Fibroblast of skin of right quadriceps (primary cell): Measurements from ENCODE around the gene UCN.
"Not testable (repeated sequence)": the region's sequence is repeated elsewhere in the genome, so short reads cannot be mapped to it uniquely, and the experiment has no call there.

Experiments
- DNase-seq: peaks from one replicate; pipeline ENCODE4 v3.0.0-alpha.2; 2013

The UCN gene

GRCh38 chr2:27281855-27282559 lies 26.2 kb downstream of the UCN start, which contains the start of gene TRIM54:
TSS of gene TRIM54 (plus strand) at chr2:27282429. CDS start at chr2:27282732, 303 bp downstream.
- no peak for DNase-seq

DNA sequence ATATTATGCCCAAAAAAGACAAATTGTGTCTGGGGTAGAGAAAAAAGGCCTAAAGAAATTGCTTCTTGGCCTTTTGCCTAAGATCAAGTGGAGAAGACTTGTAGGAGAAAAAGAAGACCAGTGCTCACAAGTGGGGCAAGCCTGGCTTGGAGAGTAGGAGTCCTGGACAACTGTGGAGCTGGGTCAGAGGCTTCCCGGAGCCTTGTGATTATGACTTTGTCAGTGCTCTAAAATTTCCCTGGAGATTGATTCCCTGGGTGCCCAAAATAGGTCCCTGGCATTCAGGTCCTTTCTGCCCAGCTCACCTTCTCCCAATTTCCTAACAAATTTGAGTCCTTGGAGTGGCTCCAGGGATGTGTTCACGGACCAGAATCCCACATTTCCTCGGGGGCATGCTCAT lies 26.8 kb downstream of the UCN start:
- DNase-seq = no peak

DNA sequence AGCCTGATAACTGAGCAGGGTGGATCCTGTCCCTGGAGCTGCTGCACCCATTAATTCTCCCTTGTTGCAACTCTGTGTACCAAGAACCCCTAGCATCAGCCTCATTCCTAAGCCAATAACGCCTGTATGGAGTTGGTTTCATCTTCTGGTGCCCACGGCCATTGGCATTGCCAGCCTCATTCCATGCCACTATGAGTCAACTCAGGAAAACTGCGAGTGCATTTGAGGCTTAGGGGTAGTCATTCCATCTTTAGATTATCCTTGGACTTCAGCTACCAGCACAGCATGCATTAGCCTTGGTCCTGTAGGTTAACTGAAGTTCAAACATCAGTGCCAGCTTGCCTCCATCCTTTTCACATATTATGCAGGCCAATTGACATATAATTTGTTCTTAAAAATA lies 27.4 kb downstream of the UCN start:
- DNase-seq = no peak

- DNase-seq = no peak
Measured at GRCh38 chr2:27278010-27278409, 30.2 kb downstream of the UCN start.

- no peak for DNase-seq
Measured at GRCh38 chr2:27275211-27276150, 32.8 kb downstream of the UCN start, which contains the start of gene DNAJC5G. TSS of gene DNAJC5G (plus strand) at chr2:27275433. CDS start at chr2:27276729, 1,296 bp downstream.

DNA sequence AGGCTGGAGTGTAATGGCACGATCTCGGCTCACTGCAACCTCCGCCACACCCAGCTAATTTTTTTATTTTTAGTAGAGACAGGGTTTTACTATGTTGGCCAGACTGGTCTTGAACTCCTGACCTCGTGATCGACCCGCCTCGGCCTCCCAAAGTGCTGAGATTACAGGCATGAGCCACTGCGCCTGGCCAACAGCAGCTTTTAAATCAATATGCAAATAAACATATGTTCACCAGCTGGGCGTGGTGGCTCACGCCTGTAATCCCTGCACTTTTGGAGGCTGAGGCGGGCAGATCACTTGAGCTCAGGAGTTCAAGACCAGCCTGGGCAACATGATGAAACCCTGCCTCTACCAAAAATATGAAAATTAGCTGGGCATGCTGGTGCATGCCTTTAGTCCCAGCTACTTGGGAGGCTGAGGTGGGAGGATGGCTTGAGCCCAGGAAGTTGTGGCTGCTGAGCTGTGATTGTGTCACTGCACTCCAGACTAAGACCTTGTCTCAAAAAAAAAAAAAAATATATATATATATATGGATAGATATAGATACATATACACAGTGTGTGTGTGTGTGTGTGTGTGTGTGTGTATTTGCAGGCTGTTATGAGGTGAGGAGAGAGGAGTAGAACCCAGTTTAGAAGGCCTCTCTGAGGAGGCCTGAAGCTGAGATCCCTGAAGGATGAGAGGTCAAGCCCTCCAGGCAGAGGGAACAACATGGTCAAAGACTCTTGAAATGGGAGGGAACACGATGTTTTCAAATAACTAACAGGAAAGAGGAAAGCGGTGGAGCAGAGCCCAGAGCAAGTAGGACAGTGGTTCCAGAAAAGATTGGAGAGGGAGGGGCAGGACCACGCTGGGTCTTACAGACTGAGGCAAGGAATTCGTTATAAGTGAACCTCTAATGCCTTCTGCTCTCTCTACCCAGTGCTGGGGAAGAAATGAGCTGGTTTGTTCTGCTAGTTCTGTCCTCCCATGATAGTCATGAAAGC lies 35.4 kb downstream of the UCN start:
- not testable (repeated sequence) for DNase-seq

GRCh38 chr2:27271631-27272340 lies 36.5 kb downstream of the UCN start:
- no peak for DNase-seq

DNA sequence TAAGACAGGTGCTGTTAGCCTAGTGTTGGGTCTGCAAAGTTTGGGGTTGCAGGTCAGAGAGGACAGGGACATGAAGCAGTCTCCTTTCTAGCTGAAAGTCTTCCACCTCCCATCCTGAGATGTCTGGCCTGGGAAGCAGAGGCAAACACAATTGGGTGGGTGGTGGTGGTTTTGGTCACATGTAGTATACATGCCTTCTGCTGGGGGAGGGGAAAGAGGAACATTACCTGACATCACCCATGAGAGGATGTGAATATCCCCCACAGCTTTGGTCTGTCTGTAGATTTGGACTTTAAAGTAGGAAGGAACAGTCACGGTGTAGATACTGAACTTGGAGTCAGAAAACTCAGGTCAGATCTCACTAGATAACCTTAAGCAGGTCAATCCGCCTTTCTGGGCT lies 37.6 kb downstream of the UCN start:
- DNase-seq = no peak

- DNase-seq = no peak
Measured at GRCh38 chr2:27270131-27270530, 38.1 kb downstream of the UCN start.

DNA sequence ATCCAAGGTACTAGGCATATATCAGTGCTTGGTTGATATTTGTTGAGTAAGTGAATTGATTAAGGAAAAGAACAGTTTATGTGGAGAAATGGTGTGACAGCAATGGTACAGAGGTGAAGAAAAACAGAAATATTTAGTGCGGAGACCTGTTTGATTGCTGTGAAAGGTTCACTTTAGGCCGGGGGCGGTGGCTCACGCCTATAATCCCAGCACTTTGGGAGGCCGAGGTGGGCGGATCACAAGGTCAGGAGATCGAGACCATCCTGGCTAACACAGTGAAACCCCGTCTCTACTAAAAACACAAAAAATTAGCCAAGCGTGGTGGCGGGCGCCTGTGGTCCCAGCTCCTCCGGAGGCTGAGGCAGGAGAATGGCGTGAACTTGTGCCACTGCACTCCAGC lies 39.9 kb downstream of the UCN start:
- not testable (repeated sequence) for DNase-seq

DNA sequence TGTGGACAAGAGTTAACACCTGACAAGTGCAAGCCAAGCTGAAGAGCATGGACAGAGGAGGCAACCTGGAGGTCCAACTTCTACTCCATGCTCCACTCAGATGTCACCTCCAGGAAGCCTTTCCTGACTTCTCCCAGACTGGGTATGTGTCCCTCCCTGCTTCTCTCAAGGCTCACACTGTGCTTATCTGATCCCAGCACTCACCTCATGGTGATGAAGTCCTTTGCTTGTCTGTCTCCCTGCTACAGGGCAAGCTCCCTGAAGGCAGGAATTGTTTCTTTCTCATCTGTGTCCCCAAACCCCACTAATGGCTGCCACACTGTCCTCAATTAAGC lies 42.7 kb downstream of the UCN start:
- no peak for DNase-seq

- DNase-seq = peak; percentile 38
Measured at GRCh38 chr2:27264753-27265535, 43.3 kb downstream of the UCN start.

DNA sequence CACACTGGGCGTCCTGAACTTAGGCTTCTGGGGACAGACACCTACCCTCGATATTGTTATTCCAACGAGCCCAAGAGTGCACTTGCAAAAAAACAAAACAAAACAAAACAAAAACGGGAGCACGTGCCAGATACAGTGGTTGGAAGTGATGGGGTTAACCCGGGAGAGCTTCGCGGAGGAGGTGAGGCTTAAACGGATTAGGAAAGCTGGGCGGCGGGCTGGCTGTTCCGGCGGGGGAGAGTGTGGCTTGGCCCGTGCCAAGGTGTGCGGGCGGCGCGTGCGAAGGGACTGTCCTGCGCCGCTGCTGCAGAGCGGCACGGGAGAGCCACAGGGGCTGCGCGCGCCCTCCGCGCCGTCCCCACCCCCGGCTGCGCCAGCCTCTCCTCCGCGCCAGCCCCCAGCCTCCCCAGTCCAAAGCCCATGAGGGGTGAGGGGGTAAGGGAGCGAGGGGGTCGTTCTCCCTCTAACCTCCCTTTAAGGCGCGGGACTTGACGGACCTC lies 43.9 kb downstream of the UCN start:
- DNase-seq = no peak

DNA sequence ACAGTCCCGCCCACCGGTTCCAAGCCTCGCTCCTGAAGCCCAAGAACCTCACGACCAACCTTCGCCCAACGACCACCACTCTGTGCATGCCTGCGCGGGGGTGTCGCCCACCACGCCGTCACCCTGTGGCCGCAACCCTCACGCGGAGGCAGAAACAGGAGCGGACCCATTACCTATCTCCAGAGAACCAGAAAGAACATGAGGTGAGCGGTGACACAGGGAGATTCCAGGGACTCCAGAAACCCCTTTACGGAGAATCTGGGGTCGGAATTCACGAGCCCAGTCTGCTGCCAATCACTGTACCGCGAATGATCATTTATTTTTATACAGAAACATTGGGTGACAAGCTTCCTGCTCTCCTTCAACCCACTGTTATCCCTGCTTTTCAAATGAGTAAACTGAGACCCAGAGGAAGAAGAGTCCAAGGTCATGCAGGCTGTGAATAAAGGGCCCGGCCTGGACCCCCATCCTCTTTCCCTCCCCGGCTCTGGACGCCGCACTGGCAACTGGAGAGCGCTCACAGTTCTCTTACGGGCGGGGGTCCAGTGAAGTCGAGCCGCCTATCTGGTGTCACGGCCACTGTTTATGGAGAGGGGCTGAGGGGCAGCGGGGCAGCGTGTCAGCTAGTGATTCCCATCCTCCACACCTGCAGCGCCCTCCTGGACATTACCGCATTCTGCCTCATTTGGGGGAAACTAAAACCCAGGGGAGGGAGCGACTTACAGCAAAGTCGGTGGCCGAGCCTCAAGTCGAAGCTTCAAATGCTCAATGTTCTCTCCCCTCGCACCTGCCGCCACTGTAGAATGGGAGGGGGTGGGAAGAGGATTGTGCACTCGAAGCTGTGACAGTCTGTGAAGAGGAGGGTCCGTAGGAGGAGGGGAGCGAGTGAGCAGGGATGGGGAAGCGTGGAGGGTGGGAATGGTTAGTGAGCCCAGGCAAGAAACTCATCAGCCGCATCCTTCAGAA lies 44.7 kb downstream of the UCN start:
- no peak for DNase-seq

DNA sequence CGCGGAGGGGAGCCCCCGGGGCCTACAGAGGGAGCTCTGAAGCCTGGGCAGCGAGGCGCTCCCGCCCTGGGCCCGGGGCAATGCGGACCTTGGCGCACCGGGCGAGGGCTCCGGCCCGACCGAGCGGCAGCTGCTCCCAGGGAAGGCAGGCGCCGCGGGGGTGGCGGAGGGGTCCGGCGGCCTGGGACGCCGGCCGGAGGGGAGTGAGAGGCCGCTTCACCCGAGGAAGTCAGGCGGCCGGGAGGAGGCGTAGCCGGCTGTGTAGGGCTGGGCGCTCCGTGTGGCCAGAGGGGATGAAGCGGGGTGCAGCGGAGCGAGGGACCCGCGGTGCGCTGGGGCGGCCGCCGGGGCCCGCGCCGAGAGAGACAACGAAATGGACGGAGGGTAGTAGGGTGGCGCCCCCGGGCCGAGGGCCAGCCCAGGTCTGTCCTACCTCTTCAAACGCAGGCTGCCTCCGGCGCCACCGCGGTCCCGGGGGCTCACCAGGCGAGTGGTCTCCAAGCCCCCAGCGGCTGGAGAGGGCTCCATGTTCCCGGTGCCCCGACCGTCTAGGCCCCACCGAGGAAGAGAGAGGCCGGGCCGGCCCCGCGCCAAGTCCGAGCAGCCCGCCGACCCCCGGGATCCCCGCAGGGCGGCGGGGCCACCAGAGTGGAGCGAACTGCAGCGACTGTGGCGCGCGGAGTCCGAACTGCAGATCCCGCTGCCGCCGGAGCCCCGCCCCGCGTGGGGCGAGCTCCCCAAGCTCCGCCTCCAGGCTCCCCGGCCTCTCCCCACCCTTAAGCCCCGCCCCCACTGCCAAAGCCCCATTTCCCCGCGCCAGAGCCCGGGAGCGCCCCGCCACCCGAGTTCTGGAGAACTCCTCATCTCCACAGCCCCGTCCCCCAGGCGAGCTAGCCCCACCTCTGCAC lies 45.6 kb downstream of the UCN start, which contains the start of gene SLC30A3:
Gene SLC30A3, minus strand, starts transcription at position 669 of the 908 bp plus-strand sequence. Its CDS starts 141 bp downstream, at position 528.
- DNase-seq = no peak

GRCh38 chr2:27261926-27262298 lies 46.3 kb downstream of the UCN start:
- DNase-seq = no peak

GRCh38 chr2:27261241-27261925 lies 46.9 kb downstream of the UCN start:
- no peak for DNase-seq

DNA sequence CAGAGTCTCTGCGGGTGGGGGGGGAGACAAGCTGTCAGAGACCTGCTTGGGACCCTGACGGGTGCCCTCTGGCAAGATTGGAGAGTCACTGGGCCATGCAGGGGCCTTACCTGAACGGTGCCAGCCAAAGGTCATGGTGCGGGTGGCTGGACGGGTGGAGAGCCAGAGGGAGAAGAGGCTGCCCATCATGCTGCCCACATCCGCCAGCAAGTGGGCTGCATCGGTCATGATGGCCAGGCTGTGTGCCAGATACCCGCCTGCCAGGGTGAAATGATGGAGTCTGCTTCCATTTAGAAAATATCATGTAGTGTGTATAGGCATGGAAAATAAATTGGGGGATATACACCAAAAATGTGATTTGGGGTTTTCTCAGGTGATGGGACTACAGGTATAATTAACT lies 50.2 kb downstream of the UCN start:
- DNase-seq = no peak
